Bronchial epithelial cell (primary cell): ENCODE measurements around the gene VSX2. TPM values are rescaled to one million over a fixed set of nuclear protein-coding genes. Genes with fewer than 3 reads are reported as not detected.

ENCODE experiments used
- DNase-seq: peaks from one replicate; pipeline ENCODE4 v3.0.0-alpha.2; 2010; ENCODE audit warnings: low read depth
- FAIRE-seq: peaks from 2 replicates; lab custom pipeline; 2011; peaks lifted over from hg19 to GRCh38; lab: Jason Lieb, UNC
- H3K27me3 ChIP-seq: 2 replicates; pipeline ENCODE4 v1.5.1; 2011; ENCODE audit warnings: low read length; ENCODE audit not compliant: control insufficient read depth, insufficient read depth
- H3K36me3 ChIP-seq: 2 replicates; pipeline ENCODE4 v1.5.1; 2011; ENCODE audit warnings: low read length; ENCODE audit not compliant: control insufficient read depth, insufficient read depth
- H3K4me3 ChIP-seq: 2 replicates; pipeline ENCODE4 v1.5.1; 2011; ENCODE audit warnings: mild to moderate bottlenecking, low read depth, low read length, control low read depth
- total RNA-seq: library from RNA; depleted of rRNA; stranded (reverse); fragments of >200 nt; gene quantifications from 2 replicates; pipeline ENCODE4 v1.2.1, GENCODE V29; 2014
- TF ChIP-seq, protein P1 (sequence below): IDR thresholded peaks from 2 replicates; pipeline ENCODE4 v1.5.1; 2011; ENCODE audit warnings: mild to moderate bottlenecking, moderate library complexity, low read length, control low read depth, inconsistent platforms; ENCODE audit not compliant: insufficient read depth, severe bottlenecking

Gene VSX2
- total RNA-seq, 1 donor from 2014 or later: not detected

DNA sequence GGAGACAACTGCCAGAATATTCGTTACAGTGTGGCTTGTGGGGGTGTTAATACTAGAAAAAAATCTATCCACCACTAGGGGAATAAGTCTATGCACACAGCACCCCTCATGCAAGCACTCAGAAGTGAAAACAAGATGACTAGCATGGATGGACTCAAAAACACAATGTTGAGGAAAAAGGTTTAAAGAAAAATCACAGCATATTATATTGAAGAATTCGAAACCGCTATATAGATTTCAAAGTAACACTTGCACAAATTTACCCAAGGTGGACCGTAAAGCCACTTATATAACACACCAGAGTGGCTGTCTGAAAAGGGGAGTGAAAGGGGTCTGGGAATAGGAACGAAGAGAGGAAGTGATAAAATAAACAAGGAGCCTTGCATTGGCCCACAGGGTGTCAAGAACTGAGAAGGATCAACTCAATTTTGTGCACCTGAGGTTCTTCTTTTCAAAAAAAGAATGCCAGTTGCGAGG, 62.9 kb downstream of the VSX2 start:
- DNase-seq (peak; percentile 57), FAIRE-seq (no peak)
- Histone ChIP-seq H3K36me3 (peaks cover 10% of the 10 kb centered on the region), H3K4me3 (peak overlapping the region; percentile 91), H3K27me3 (no peaks in the 10 kb centered on the region)
- TF ChIP-seq, protein P1, sequence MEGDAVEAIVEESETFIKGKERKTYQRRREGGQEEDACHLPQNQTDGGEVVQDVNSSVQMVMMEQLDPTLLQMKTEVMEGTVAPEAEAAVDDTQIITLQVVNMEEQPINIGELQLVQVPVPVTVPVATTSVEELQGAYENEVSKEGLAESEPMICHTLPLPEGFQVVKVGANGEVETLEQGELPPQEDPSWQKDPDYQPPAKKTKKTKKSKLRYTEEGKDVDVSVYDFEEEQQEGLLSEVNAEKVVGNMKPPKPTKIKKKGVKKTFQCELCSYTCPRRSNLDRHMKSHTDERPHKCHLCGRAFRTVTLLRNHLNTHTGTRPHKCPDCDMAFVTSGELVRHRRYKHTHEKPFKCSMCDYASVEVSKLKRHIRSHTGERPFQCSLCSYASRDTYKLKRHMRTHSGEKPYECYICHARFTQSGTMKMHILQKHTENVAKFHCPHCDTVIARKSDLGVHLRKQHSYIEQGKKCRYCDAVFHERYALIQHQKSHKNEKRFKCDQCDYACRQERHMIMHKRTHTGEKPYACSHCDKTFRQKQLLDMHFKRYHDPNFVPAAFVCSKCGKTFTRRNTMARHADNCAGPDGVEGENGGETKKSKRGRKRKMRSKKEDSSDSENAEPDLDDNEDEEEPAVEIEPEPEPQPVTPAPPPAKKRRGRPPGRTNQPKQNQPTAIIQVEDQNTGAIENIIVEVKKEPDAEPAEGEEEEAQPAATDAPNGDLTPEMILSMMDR: peak; percentile 43

DNA sequence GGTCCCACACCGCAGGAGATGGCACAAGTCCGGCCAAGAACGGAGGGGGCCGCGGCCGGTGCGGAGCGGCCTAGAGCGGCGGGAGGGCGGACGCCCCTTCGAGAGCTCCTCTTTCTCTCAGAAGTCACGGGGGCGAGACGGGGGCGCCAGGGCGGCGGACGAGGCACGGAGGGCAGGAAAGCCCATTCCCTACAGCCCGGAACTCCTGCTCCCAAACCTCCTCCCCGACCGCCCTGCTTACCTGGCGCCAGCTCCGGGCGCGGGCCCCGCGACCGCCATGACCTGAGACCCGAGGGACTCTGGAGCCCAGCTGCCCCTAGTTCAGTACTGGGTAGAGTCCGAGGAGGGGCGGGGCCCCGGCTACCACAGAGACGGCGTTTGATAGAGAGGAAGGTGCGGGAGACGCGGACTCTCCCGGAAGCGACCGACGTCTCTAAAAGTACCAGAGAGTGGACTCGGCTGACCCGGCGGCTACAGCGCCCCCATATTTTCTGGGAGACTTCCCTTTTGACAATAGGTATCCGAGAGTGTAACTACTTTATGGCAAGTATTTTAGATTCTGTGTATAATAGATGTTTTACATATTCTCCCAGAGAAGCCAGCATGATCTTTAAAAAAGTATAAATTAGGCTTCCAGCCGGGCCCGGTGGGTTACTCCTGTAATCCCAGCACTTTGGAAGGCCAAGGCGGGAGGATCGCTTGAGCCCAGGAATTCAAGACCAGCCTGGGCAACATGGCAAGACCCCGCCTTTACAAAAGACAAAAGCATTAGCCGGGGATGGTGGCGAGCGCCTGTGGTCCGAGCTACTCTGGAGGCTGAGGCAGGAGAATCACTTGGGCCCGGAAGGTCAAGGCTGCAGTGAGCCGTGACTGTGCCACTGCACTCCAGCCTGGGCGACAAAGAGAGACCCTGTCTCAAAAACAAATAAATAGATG, 63.7 kb downstream of the VSX2 start, which contains the start of gene ABCD4:
ABCD4 (minus strand) TSS at position 301 of the 936 bp plus-strand sequence; CDS start at position 279, 22 bp downstream.
- no peaks in the 10 kb centered on the region for H3K27me3 ChIP-seq
- no peak for FAIRE-seq
- peaks cover 7% of the 10 kb centered on the region for H3K36me3 ChIP-seq
- DNase-seq: peak; percentile 82
- TF ChIP-seq, protein P1: peak; percentile 44
- H3K4me3 ChIP-seq: peak within 1 kb of the TSS; percentile 91

DNA sequence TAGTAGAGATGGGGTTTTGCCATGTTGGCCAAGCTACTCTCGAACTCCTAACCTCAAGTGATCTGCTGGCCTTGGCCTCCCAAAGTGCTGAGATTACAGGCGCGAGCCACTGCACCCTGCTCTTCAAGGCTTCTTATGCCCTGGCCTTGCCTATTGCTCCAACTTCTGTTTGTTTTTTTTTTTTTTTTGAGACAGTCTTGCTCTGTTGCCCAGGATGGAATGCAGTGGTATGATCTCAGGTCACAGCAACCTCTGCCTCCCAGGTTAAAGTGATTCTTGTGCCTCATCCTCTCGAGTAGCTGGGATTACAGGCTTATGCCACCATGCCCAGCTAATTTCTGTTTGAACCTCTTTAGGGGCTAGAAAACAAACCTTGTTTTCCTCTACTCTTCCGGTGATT, 69.4 kb downstream of the VSX2 start:
- TF ChIP-seq, protein P1: no peak
- Histone ChIP-seq H3K27me3 (no peaks in the 10 kb centered on the region), H3K4me3 (no peak overlapping the region), H3K36me3 (no peaks in the 10 kb centered on the region)
- FAIRE-seq (no peak), DNase-seq (no peak)

DNA sequence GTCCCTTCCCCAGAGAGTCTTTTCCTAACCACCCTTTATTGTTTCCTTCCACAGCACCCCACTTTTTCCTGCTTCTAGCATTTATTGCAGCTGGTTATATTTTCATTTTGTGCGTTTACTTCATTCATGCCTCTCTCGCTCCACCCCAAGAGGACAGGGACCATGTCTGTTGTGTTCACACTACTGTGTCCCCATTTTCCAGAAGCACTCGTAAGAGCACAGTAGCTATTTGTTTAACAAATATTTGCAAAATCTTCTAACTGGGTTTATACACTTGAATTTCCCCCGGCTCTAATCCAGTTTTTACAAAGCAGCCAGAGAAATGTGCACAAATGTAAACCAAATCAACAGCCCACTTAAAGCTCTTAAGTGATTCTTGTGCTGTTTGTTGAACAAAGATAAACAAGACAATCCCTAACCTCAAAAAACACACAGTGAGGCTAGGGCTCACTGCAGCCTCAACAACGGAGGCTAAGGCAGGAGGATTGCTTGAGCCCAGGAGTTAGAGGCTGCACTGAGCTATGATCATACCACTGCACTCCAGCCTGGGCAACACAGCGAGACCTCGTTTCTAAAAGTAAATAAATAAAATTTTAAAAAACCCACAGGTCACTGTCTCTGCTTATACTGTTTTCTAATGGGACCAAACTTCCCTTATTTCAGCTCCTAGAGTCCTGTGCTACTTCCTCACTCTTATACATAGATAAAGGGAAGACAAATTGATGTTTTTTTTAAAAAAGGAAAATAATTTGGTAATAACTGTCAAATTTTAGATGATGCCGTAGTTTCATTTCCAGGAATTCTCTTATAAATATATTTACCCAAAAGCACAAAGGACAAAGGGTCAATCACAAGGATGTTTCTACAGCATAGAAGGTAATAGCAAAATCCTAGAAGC, 70.1 kb downstream of the VSX2 start:
- no peaks in the 10 kb centered on the region for H3K27me3 ChIP-seq
- no peak overlapping the region for H3K4me3 ChIP-seq
- DNase-seq: no peak
- H3K36me3 ChIP-seq: no peaks in the 10 kb centered on the region
- no peak for FAIRE-seq
- TF ChIP-seq, protein P1: no peak

DNA sequence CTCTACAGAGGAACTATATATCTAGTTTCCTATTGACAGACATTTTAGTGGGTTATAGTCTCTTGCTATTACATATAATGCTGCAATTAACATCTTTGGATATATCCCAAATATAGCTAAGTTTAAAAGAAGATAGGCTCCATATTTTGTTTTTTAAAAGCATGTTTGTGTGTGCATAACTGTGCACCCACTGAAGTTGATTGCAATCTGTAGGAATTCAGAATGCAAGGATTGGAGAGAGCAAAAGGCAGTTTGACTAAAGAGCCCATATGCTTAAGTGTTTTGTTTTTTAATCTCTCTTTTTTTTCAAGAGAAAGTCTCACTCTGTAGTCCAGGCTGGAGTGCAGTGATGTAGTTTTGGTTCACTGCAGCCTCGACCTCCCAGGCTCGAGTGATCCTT, 72.9 kb downstream of the VSX2 start:
- H3K4me3 ChIP-seq: no peak overlapping the region
- H3K36me3 ChIP-seq: no peaks in the 10 kb centered on the region
- no peaks in the 10 kb centered on the region for H3K27me3 ChIP-seq
- no peak for FAIRE-seq
- TF ChIP-seq, protein P1: no peak
- DNase-seq: no peak

Other genes starting within 250 kb of the VSX2 start
- 13.7 TPM in 2 replicates for gene ENTPD5, start 220.2 kb upstream of the VSX2 start, total RNA-seq
- 1.3 and 1.9 TPM in 2 replicates for gene BBOF1, start 220.1 kb upstream of the VSX2 start, total RNA-seq
- gene ALDH6A1, start 155.0 kb upstream of the VSX2 start, total RNA-seq: 15.1 and 22.1 TPM in 2 replicates
- 7.9 and 8.4 TPM in 2 replicates for gene LIN52, start 154.5 kb upstream of the VSX2 start, total RNA-seq
- 13.2 and 14.0 TPM in 2 replicates for gene ABCD4, start 63.5 kb downstream of the VSX2 start, total RNA-seq
- not detected in 2 replicates for gene VRTN, start 109.0 kb downstream of the VSX2 start, total RNA-seq
- under 0.01 TPM in 1 of 2 replicates, not detected in the other for gene SYNDIG1L, start 186.8 kb downstream of the VSX2 start, total RNA-seq